IMR-90 (cell line): ENCODE data around the gene RIN1. TPM values are rescaled to one million over a fixed set of nuclear protein-coding genes. Genes with fewer than 3 reads are reported as not detected.
A peak's percentile ranks its signal among the peaks of the same experiment; 100 is the strongest.

Experiments
- ATAC-seq: fragments of 200-7000 bp; cut with Tn5 transposase; 2 replicates; pipeline ENCODE4 v1.9.1; 2020; ENCODE audit warnings: low read depth, mild to moderate bottlenecking, moderate library complexity
- BruUV-seq: library from RNA; stranded (reverse); fragments of 400-500 nt; replicated peaks from 2 replicates; lab custom pipeline; 2021; lab: Mats Ljungman, UMichigan
- CTCF ChIA-PET: fragments of 300-600 bp; formaldehyde crosslinking; extraction: SDS; loops from one replicate; lab custom pipeline; 2021; ENCODE audit warnings: antibody characterized with exemption; lab: Yijun Ruan, JAX
- POLR2A ChIA-PET: fragments of 300-600 bp; sonication (Branson Sonifier 250); formaldehyde crosslinking; loops from one replicate; lab custom pipeline; 2022; ENCODE audit warnings: antibody characterized with exemption; ENCODE audit not compliant: unreplicated experiment; lab: Charles Lee
- DNase-seq: peaks from one replicate; pipeline ENCODE4 v3.0.0; 2013
- H2AFZ ChIP-seq: replicated peaks from 2 replicates; pipeline ENCODE3; 2013; ENCODE audit warnings: low read length, mild to moderate bottlenecking; ENCODE audit not compliant: poor library complexity
- H2AK5ac ChIP-seq: 2 replicates; pipeline ENCODE4 v1.6.1; 2013; ENCODE audit warnings: low read depth, low read length, inconsistent platforms
- H2AK9ac ChIP-seq: replicated peaks from 2 replicates; pipeline ENCODE3; 2013; ENCODE audit warnings: mild to moderate bottlenecking, low read depth, low read length, moderate library complexity; ENCODE audit not compliant: poor library complexity
- H2BK120ac ChIP-seq: 2 replicates; pipeline ENCODE4 v1.6.1; 2013; ENCODE audit warnings: low read depth, low read length, inconsistent platforms
- H2BK15ac ChIP-seq: 3 replicates; pipeline ENCODE4 v1.6.1; 2013; ENCODE audit warnings: low read depth, low read length, inconsistent platforms
- H2BK20ac ChIP-seq: 2 replicates; pipeline ENCODE4 v1.6.1; 2013; ENCODE audit warnings: low read depth, mild to moderate bottlenecking, inconsistent platforms, low read length, moderate library complexity
- H2BK5ac ChIP-seq: 2 replicates; pipeline ENCODE4 v1.6.1; 2013; ENCODE audit warnings: mild to moderate bottlenecking, low read depth, low read length, inconsistent platforms; ENCODE audit not compliant: poor library complexity, severe bottlenecking
- H3K14ac ChIP-seq: replicated peaks from 2 replicates; pipeline ENCODE4 v1.6.1; 2013; ENCODE audit warnings: low read depth, low read length, inconsistent platforms
- H3K18ac ChIP-seq: 2 replicates; pipeline ENCODE4 v1.6.1; 2013; ENCODE audit warnings: low read depth, low read length, control low read depth
- H3K23ac ChIP-seq: 2 replicates; pipeline ENCODE4 v1.6.1; 2013; ENCODE audit warnings: low read depth, low read length, inconsistent platforms
- H3K27ac ChIP-seq: 2 replicates; pipeline ENCODE4 v1.5.1; 2013; ENCODE audit warnings: mild to moderate bottlenecking, control low read depth, low read length; ENCODE audit not compliant: insufficient read depth
- H3K27me3 ChIP-seq: 2 replicates; pipeline ENCODE4 v1.6.1; 2013; ENCODE audit warnings: low read length; ENCODE audit not compliant: control insufficient read depth, insufficient read depth
- H3K36me3 ChIP-seq: 2 replicates; pipeline ENCODE4 v1.6.1; 2013; ENCODE audit warnings: low read length, mixed read lengths; ENCODE audit not compliant: control insufficient read depth, insufficient read depth
- H3K4ac ChIP-seq: 2 replicates; pipeline ENCODE4 v1.6.1; 2013; ENCODE audit warnings: low read depth, low read length, inconsistent platforms
- H3K4me1 ChIP-seq: 2 replicates; pipeline ENCODE4 v1.6.1; 2013; ENCODE audit warnings: low read length, mixed read lengths; ENCODE audit not compliant: control insufficient read depth, insufficient read depth
- H3K4me2 ChIP-seq: 2 replicates; pipeline ENCODE4 v1.6.1; 2013; ENCODE audit warnings: low read depth, mild to moderate bottlenecking, control low read depth, low read length, moderate library complexity
- H3K4me3 ChIP-seq: 2 replicates; pipeline ENCODE4 v1.5.1; 2013; ENCODE audit warnings: low read depth, mild to moderate bottlenecking, control low read depth, low read length, moderate library complexity; ENCODE audit not compliant: insufficient read depth
- H3K56ac ChIP-seq: 2 replicates; pipeline ENCODE4 v1.6.1; 2013; ENCODE audit warnings: low read length, inconsistent platforms; ENCODE audit not compliant: insufficient read depth; ENCODE audit errors: extremely low read depth
- H3K79me1 ChIP-seq, 2 experiments: 2 replicates each; pipeline ENCODE4 v1.6.1; 2013; ENCODE audit warnings: low read length in 2 of 2, inconsistent platforms in 1 of 2, low read depth in 1 of 2
- H3K9ac ChIP-seq: 2 replicates; pipeline ENCODE4 v1.6.1; 2013; ENCODE audit warnings: low read depth, low read length, control low read depth
- H3K9me1 ChIP-seq: 2 replicates; pipeline ENCODE4 v1.6.1; 2013; ENCODE audit warnings: low read length, inconsistent platforms; ENCODE audit not compliant: insufficient read depth
- H3K9me3 ChIP-seq: 2 replicates; pipeline ENCODE4 v1.6.1; 2013; ENCODE audit warnings: low read length; ENCODE audit not compliant: control insufficient read depth, insufficient read depth
- H4K20me1 ChIP-seq: 2 replicates; pipeline ENCODE4 v1.6.1; 2013; ENCODE audit warnings: low read length, inconsistent platforms; ENCODE audit not compliant: insufficient read depth
- H4K5ac ChIP-seq: 2 replicates; pipeline ENCODE4 v1.6.1; 2013; ENCODE audit warnings: mild to moderate bottlenecking, low read depth, low read length, control low read depth
- H4K8ac ChIP-seq, 2 experiments: 2 replicates each; pipeline ENCODE4 v1.6.1; 2013; ENCODE audit warnings: low read depth in 2 of 2, low read length in 2 of 2, control low read depth in 1 of 2, inconsistent platforms in 1 of 2
- H4K91ac ChIP-seq: 2 replicates; pipeline ENCODE4 v1.6.1; 2013; ENCODE audit warnings: low read depth, low read length, inconsistent platforms; ENCODE audit not compliant: insufficient read depth
- CHD1 ChIP-seq: IDR thresholded peaks from 2 replicates; pipeline ENCODE4 v1.6.1; 2012; ENCODE audit warnings: low read depth, low read length, improper control_type of control experiment
- POLR2A ChIP-seq: IDR thresholded peaks from 2 replicates; pipeline ENCODE4 v1.6.1; 2012; ENCODE audit warnings: mild to moderate bottlenecking, low read depth, low read length
- WGBS, 2 experiments: methylation state at CpG; one replicate each; pipeline versions ENCODE4 v1.1.5 to v1.1.7; 2013; ENCODE audit warnings: missing lambda C conversion rate in 2 of 2; ENCODE audit not compliant: insufficient read length in 1 of 2; ENCODE audit errors: extremely low coverage in 2 of 2; 5-methylcytosine and 5-hydroxymethylcytosine counted together
- dilution Hi-C: fragments of 300-500 bp; cut with HindIII; formaldehyde crosslinking; loops from one replicate; pipeline ENCODE4 v1.14.3; 2018; ENCODE audit warnings: low sequenced_read_pairs; ENCODE audit not compliant: unreplicated experiment
- in situ Hi-C: fragments of 300-500 bp; cut with MboI; formaldehyde crosslinking; loops from 3 replicates; pipeline ENCODE4 v1.14.3; 2019; ENCODE audit warnings: low sequenced_read_pairs, inconsistent platforms, mixed read lengths
- intact Hi-C: fragments of 100-400 bp; cut with micrococcal nuclease; formaldehyde crosslinking; loops from 2 replicates; pipeline ENCODE4 v1.10.0; 2022
- polyA plus RNA-seq, 3 experiments: library from polyadenylated mRNA; depleted of rRNA; stranded (reverse); fragments of >200 nt; gene quantifications; 2 replicates each; pipeline ENCODE4 v1.2.3, GENCODE V29; 2012; ENCODE audit warnings: low replicate concordance in 1 of 3
- total RNA-seq: library from RNA; depleted of rRNA; stranded (reverse); fragments of >200 nt; gene quantifications from 2 replicates; pipeline ENCODE4 v1.2.3, GENCODE V29; 2012

The RIN1 gene
- total and polyA plus RNA-seq, 2 of the 4 experiments (the other 2 are of a cell fraction), result 9.9 to 20.8 TPM

GRCh38 chr11:66333896-66334604, 2.2 kb downstream of the RIN1 start:
- H3K9me3 ChIP-seq, result no peaks in the 10 kb centered on the region
- H2AK5ac ChIP-seq, result no peak overlapping the region
- 85% methylated on average over 18 of the region's 29 CpGs; no CpG with 5 or more reads in 1 of the 2 experiments for WGBS, 2 experiments
- TF ChIP-seq POLR2A (0 out of 2 replicates have a peak, but pooled peaks have one; percentile 20), CHD1 (no peak)
- no peak overlapping the region for H2BK20ac ChIP-seq
- intact Hi-C loops (no loop called here), in situ Hi-C loops (no loop called here), dilution Hi-C loops (no loop called here)
- peaks cover 23% of the 10 kb centered on the region for H3K4me1 ChIP-seq
- H3K9me1 ChIP-seq, result no peaks in the 10 kb centered on the region
- H4K8ac ChIP-seq, result no peak overlapping the region
- ChIA-PET CTCF (interaction anchor here (1.2 kb wide), 1 partner anchor 21 kb away, joined by 4 read pairs; no protein-coding TSS in a partner anchor), POLR2A (interaction anchor here (1.2 kb wide), 1 partner anchor 17 kb away, joined by 6 read pairs; the partner anchor contains the start of gene CD248)
- H3K23ac ChIP-seq, result peak overlapping the region; percentile 62; the same call in 1 of the 2 replicates
- H4K20me1 ChIP-seq, result peaks cover 21% of the 10 kb centered on the region
- peaks cover 22% of the 10 kb centered on the region for H3K36me3 ChIP-seq
- H3K79me1 ChIP-seq, result peaks cover 5 to 41% of the 10 kb centered on the region in 2 experiments; a peak in 3 of 4 replicates
- no peak overlapping the region for H4K91ac ChIP-seq
- H2AFZ ChIP-seq, result no peak overlapping the region
- no peak overlapping the region for H4K5ac ChIP-seq
- BruUV-seq, result no TSS peak
- DNase-seq (no peak), ATAC-seq (no peak)
- H2BK15ac ChIP-seq, result no peak overlapping the region
- H3K4ac ChIP-seq, result 0 out of 2 replicates have a peak overlapping the region, but pooled peaks have one; percentile 24
- H3K27me3 ChIP-seq, result no peaks in the 10 kb centered on the region
- H3K56ac ChIP-seq, result no peak overlapping the region
- no peak overlapping the region for H2BK120ac ChIP-seq
- H3K14ac ChIP-seq, result no peak overlapping the region
- no peak overlapping the region; the same call in 1 of the 2 replicates for H3K9ac ChIP-seq
- H3K18ac ChIP-seq, result no peak overlapping the region
- no peak overlapping the region for H2BK5ac ChIP-seq
- no peak overlapping the region for H3K27ac ChIP-seq
- no peak overlapping the region for H2AK9ac ChIP-seq
- H3K4me3 ChIP-seq, result no peak overlapping the region
- no peak overlapping the region for H3K4me2 ChIP-seq
